CD4-positive, alpha-beta memory T cell (primary cell): Measurements from ENCODE around the gene STAT4. TPM values are rescaled to one million over a fixed set of nuclear protein-coding genes. Genes with fewer than 3 reads are reported as not detected.

ENCODE experiments used
- CTCF ChIA-PET: fragments of 350-600 bp; sonication (Branson Sonifier 250); formaldehyde crosslinking; loops from one replicate; lab custom pipeline; 2021; ENCODE audit warnings: inconsistent platforms; ENCODE audit not compliant: partially characterized antibody; lab: Charles Lee
- POLR2A ChIA-PET: fragments of 350-600 bp; sonication (Branson Sonifier 250); formaldehyde crosslinking; loops from one replicate; lab custom pipeline; 2021; ENCODE audit not compliant: partially characterized antibody; lab: Charles Lee
- DNase-seq, 5 donors: peaks; one replicate each; pipeline versions ENCODE4 v3.0.0 to v3.0.0-alpha.2; 2020 to 2022; ENCODE audit warnings: mixed read lengths in 1 of 5
- H3K27ac ChIP-seq: one replicate; pipeline ENCODE4 v1.7.0; 2013; ENCODE audit warnings: low read depth, low read length
- H3K27me3 ChIP-seq: 2 replicates; pipeline ENCODE4 v1.7.0; 2013; ENCODE audit warnings: mild to moderate bottlenecking, low read length, moderate library complexity; ENCODE audit not compliant: insufficient read depth
- H3K36me3 ChIP-seq: 2 replicates; pipeline ENCODE4 v1.7.0; 2013; ENCODE audit warnings: mild to moderate bottlenecking, low read length, moderate library complexity; ENCODE audit not compliant: insufficient read depth
- H3K4me1 ChIP-seq: 2 replicates; pipeline ENCODE4 v1.7.0; 2013; ENCODE audit warnings: mild to moderate bottlenecking, low read length, moderate library complexity; ENCODE audit not compliant: insufficient read depth
- H3K4me3 ChIP-seq, 2 donors: one replicate each; pipeline ENCODE4 v1.7.0; 2013; ENCODE audit warnings: low read length in 2 of 2, mild to moderate bottlenecking in 1 of 2
- H3K9me3 ChIP-seq, 2 donors: one replicate each; pipeline ENCODE4 v1.7.0; 2013; ENCODE audit warnings: low read length in 2 of 2, control low read depth in 1 of 2; ENCODE audit not compliant: control insufficient read depth in 1 of 2
- H3K27ac Mint-ChIP-seq, 7 donors: one replicate each; pipeline ENCODE4 v1.8.0; 2020 to 2021; ENCODE audit warnings: mixed read lengths in 7 of 7, mild to moderate bottlenecking in 6 of 7, inconsistent platforms in 3 of 7, moderate library complexity in 3 of 7
- H3K27me3 Mint-ChIP-seq, 2 donors: one replicate each; pipeline ENCODE4 v1.8.0; 2020 to 2021; ENCODE audit warnings: mixed read lengths in 2 of 2
- H3K36me3 Mint-ChIP-seq, 2 donors: one replicate each; pipeline ENCODE4 v1.8.0; 2020 to 2021; ENCODE audit warnings: mixed read lengths in 2 of 2, inconsistent platforms in 1 of 2, mild to moderate bottlenecking in 1 of 2
- H3K4me1 Mint-ChIP-seq, 4 donors: one replicate each; pipeline ENCODE4 v1.8.0; 2020 to 2021; ENCODE audit warnings: mixed read lengths in 4 of 4, mild to moderate bottlenecking in 1 of 4
- H3K4me3 Mint-ChIP-seq, 8 donors: one replicate each; pipeline ENCODE4 v1.8.0; 2020 to 2021; ENCODE audit warnings: mixed read lengths in 8 of 8, mild to moderate bottlenecking in 7 of 8, moderate library complexity in 6 of 8, inconsistent platforms in 3 of 8
- H3K9me3 Mint-ChIP-seq, 8 donors: one replicate each; pipeline ENCODE4 v1.8.0; 2020 to 2021; ENCODE audit warnings: mixed read lengths in 8 of 8, mild to moderate bottlenecking in 5 of 8, inconsistent platforms in 3 of 8, moderate library complexity in 1 of 8
- intact Hi-C: fragments of 100-400 bp; cut with micrococcal nuclease; formaldehyde crosslinking; loops from one replicate; pipeline ENCODE4 v1.15.1; 2023
- polyA plus RNA-seq, 2 donors: library from polyadenylated mRNA; unstranded; fragments of 300-500 nt; fragmentation: Illumina TruSeq; gene quantifications; one replicate each; pipeline ENCODE4 v1.2.3, GENCODE V29; 2021
- total RNA-seq, 2 experiments: library from RNA; stranded (reverse); gene quantifications; one replicate each; pipeline ENCODE4 v1.2.3, GENCODE V29; 2021

STAT4 gene
- total and polyA plus RNA-seq, 4 experiments from 2014 or later = 69.7 to 119 (median 95.3) TPM

- peak; percentile 43 to 62 (median 59) for DNase-seq
- peaks cover 79% of the 10 kb centered on the region for H3K4me1 ChIP-seq
- no peaks in the 10 kb centered on the region for H3K9me3 ChIP-seq
- POLR2A ChIA-PET = interaction anchor here (0.8 to 8.3 kb wide), 15 partner anchors 9 to 615 kb away, joined by 3 to 91 read pairs (median 4); partner anchors contain the start of gene STAT4
- intact Hi-C loops = loop anchor here (10.0 kb wide), 1 partner anchor 53 kb away; no protein-coding TSS in a partner anchor
- Mint-ChIP-seq H3K27me3 (no peaks in the 10 kb centered on the region), H3K27ac (peak overlapping the region; percentile 86 to 99 (median 96)), H3K36me3 (peaks cover 39 to 49% of the 10 kb centered on the region in 2 donors), H3K4me3 (peak overlapping the region in 7 of 8 donors; percentile 14 to 84 (median 54)), H3K4me1 (peaks cover 53 to 72% (median 61%) of the 10 kb centered on the region in 4 donors), H3K9me3 (no peaks in the 10 kb centered on the region)
- no peak overlapping the region for H3K4me3 ChIP-seq
- H3K27me3 ChIP-seq = no peaks in the 10 kb centered on the region
- H3K36me3 ChIP-seq = peaks cover 4% of the 10 kb centered on the region
- peak overlapping the region; percentile 45 for H3K27ac ChIP-seq
- CTCF ChIA-PET = interaction anchor here (0.9 to 7.1 kb wide), 12 partner anchors 9 to 98 kb away, joined by 3 to 98 read pairs (median 6); partner anchors contain the start of gene STAT4
These were observed 89.3 kb downstream of the STAT4 start for GRCh38 chr2:191061381-191061980.

DNA sequence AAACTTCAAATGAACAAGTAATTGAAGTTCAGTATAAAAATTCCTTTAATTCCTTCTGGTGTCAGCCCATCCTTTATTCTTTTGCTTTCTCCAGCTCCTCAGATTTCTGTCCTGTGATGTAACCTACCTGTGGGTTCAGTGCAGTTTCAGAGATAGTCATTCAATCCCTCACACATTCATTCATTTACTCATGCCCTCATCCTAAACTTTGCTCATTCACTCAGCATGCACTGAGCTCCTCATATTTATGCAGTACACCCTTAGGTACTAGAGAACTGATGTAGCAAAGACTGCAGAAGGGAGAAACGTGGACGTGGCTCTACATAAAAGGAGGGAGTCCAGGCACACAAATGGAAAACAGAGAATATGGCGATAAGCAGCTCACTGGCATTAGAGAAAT lies 91.5 kb downstream of the STAT4 start:
- Histone ChIP-seq H3K36me3 (peaks cover 4% of the 10 kb centered on the region), H3K27me3 (no peaks in the 10 kb centered on the region), H3K9me3 (no peaks in the 10 kb centered on the region), H3K27ac (no peak overlapping the region), H3K4me3 (no peak overlapping the region), H3K4me1 (peaks cover 68% of the 10 kb centered on the region)
- DNase-seq = no peak
- peak overlapping the region; percentile 6 to 88 (median 69) for H3K27ac Mint-ChIP-seq
- peaks cover 49 to 70% (median 62%) of the 10 kb centered on the region in 4 donors for H3K4me1 Mint-ChIP-seq
- intact Hi-C loops = no loop called here
- H3K36me3 Mint-ChIP-seq = peaks cover 34 to 47% of the 10 kb centered on the region in 2 donors
- ChIA-PET CTCF (interaction anchor here (1.0 to 13.9 kb wide), 3 partner anchors 9 to 102 kb away, joined by 3 to 567 read pairs (median 3); no protein-coding TSS in a partner anchor), POLR2A (interaction anchor here (1.0 to 3.0 kb wide), 3 partner anchors 55 to 147 kb away, joined by 3 to 16 read pairs (median 5); partner anchors contain the start of gene STAT4)
- no peaks in the 10 kb centered on the region for H3K27me3 Mint-ChIP-seq
- H3K4me3 Mint-ChIP-seq = peak overlapping the region in 2 of 8 donors; percentile 1 to 6
- H3K9me3 Mint-ChIP-seq = no peaks in the 10 kb centered on the region

DNA sequence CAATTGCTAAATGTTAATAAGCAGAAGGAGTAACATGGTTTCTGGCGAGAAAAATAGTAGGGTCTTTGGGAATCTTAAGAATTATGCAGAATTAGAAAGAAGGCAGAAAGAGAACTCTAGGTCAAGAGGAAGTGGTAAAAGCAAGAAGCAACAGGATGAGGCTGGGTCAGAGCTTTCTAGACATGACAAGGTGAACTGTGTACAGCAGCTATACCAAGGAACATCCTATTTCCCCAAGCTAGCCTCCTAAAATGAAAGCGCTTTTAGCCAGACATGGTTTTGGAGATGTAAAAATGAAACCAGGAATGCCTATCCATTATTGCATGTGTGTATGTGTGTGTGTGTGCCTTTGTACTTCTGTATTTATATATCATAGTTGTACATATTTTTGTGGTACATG lies 94.6 kb downstream of the STAT4 start:
- no peak overlapping the region for H3K4me3 ChIP-seq
- POLR2A ChIA-PET = interaction anchor here (0.7 to 5.2 kb wide), 7 partner anchors 9 to 99 kb away, joined by 3 to 24 read pairs (median 3); no protein-coding TSS in a partner anchor
- Mint-ChIP-seq H3K9me3 (no peaks in the 10 kb centered on the region), H3K4me3 (peak overlapping the region in 6 of 8 donors; percentile 45 to 77 (median 71)), H3K4me1 (peaks cover 29 to 42% (median 39%) of the 10 kb centered on the region in 4 donors), H3K27me3 (no peaks in the 10 kb centered on the region), H3K36me3 (peaks cover 16 to 29% of the 10 kb centered on the region in 2 donors), H3K27ac (peak overlapping the region; percentile 57 to 86 (median 77))
- H3K27ac ChIP-seq = peak overlapping the region; percentile 8
- CTCF ChIA-PET = interaction anchor here (0.9 to 13.9 kb wide), 3 partner anchors 93 to 99 kb away, joined by 3 to 567 read pairs (median 4); partner anchors contain the start of gene STAT4
- no peaks in the 10 kb centered on the region for H3K27me3 ChIP-seq
- peak in 4 of 5 donors; percentile 26 to 41 (median 30) for DNase-seq
- intact Hi-C loops = no loop called here
- H3K4me1 ChIP-seq = peaks cover 50% of the 10 kb centered on the region
- no peaks in the 10 kb centered on the region for H3K9me3 ChIP-seq
- H3K36me3 ChIP-seq = peaks cover 4% of the 10 kb centered on the region

GRCh38 chr2:191053256-191053655 lies 97.5 kb downstream of the STAT4 start:
- no peak for DNase-seq
- no peak overlapping the region for H3K27ac ChIP-seq
- no peak overlapping the region for H3K4me3 ChIP-seq
- peaks cover 37% of the 10 kb centered on the region for H3K4me1 ChIP-seq
- ChIA-PET CTCF (interaction anchor here (0.9 to 13.9 kb wide), 29 partner anchors 10 to 514 kb away, joined by 3 to 567 read pairs (median 8); partner anchors contain the start of gene STAT4), POLR2A (interaction anchor here (1.4 to 7.0 kb wide), 9 partner anchors 9 to 153 kb away, joined by 4 to 70 read pairs (median 15); partner anchors contain the start of genes STAT1 and STAT4)
- no peaks in the 10 kb centered on the region for H3K36me3 ChIP-seq
- no peaks in the 10 kb centered on the region for H3K27me3 Mint-ChIP-seq
- intact Hi-C loops = loop anchor here (5.0 kb wide), 2 partner anchors 249 to 624 kb away; partner anchors contain the start of gene NABP1
- no peaks in the 10 kb centered on the region for H3K9me3 ChIP-seq
- peaks cover 18 to 27% (median 22%) of the 10 kb centered on the region in 4 donors for H3K4me1 Mint-ChIP-seq
- H3K36me3 Mint-ChIP-seq = peaks cover 1 to 21% of the 10 kb centered on the region in 2 donors
- no peaks in the 10 kb centered on the region for H3K27me3 ChIP-seq
- peak overlapping the region in 3 of 7 donors; percentile 11 to 67 (median 52) for H3K27ac Mint-ChIP-seq
- H3K9me3 Mint-ChIP-seq = no peaks in the 10 kb centered on the region
- H3K4me3 Mint-ChIP-seq = no peak overlapping the region

- H3K27ac ChIP-seq = no peak overlapping the region
- Mint-ChIP-seq H3K4me3 (no peak overlapping the region), H3K27ac (no peak overlapping the region), H3K9me3 (no peaks in the 10 kb centered on the region), H3K27me3 (no peaks in the 10 kb centered on the region), H3K36me3 (peaks cover 8 to 24% of the 10 kb centered on the region in 2 donors), H3K4me1 (peaks cover 15 to 23% (median 20%) of the 10 kb centered on the region in 4 donors)
- H3K27me3 ChIP-seq = no peaks in the 10 kb centered on the region
- intact Hi-C loops = loop anchor here (1.0 to 5.0 kb wide), 5 partner anchors 99 to 625 kb away; partner anchors contain the start of gene NABP1
- H3K4me1 ChIP-seq = peaks cover 28% of the 10 kb centered on the region
- no peaks in the 10 kb centered on the region for H3K9me3 ChIP-seq
- DNase-seq = peak in 4 of 5 donors; percentile 52 to 66 (median 62)
- no peaks in the 10 kb centered on the region for H3K36me3 ChIP-seq
- no peak overlapping the region for H3K4me3 ChIP-seq
- ChIA-PET CTCF (interaction anchor here (0.6 to 13.9 kb wide), 49 partner anchors 8 to 1110 kb away, joined by 3 to 567 read pairs (median 5); partner anchors contain the start of gene STAT4), POLR2A (interaction anchor here (0.6 to 7.0 kb wide), 15 partner anchors 10 to 154 kb away, joined by 3 to 70 read pairs (median 9); partner anchors contain the start of genes STAT1 and STAT4)
These were observed 98.7 kb downstream of the STAT4 start for GRCh38 chr2:191051825-191052778.

DNA sequence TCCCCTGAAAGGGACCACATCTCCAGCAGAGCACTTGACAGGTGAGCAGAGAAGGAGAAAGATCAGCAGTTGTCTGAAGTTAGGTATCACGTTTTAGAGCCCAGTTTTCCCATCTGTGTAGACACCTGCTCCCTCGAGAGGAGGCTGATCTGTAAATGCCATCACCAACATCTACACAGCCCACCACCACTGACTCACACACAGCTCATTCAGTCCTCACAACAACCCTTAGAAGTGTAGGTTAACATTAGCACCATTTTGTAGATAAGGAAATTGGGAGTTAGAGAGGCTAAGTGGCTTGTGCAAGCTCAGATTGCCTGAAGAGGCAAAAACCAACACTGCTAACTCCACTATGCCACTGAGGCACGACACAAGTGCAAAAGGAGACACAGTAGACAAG lies 99.6 kb downstream of the STAT4 start:
- intact Hi-C loops = loop anchor here (5.0 kb wide), 2 partner anchors 251 to 626 kb away; partner anchors contain the start of gene NABP1
- H3K27ac ChIP-seq = no peak overlapping the region
- peaks cover 19% of the 10 kb centered on the region for H3K4me1 ChIP-seq
- ChIA-PET POLR2A (interaction anchor here (1.3 to 7.0 kb wide), 12 partner anchors 10 to 109 kb away, joined by 3 to 70 read pairs (median 8); partner anchors contain the start of genes STAT1 and STAT4), CTCF (interaction anchor here (0.8 to 13.9 kb wide), 25 partner anchors 7 to 637 kb away, joined by 3 to 567 read pairs (median 8); partner anchors contain the start of gene STAT4)
- Mint-ChIP-seq H3K4me3 (no peak overlapping the region), H3K36me3 (peaks cover 10 to 30% of the 10 kb centered on the region in 2 donors), H3K27ac (peak overlapping the region in 1 of 7 donors; percentile 14), H3K4me1 (peaks cover 10 to 18% (median 16%) of the 10 kb centered on the region in 4 donors), H3K9me3 (no peaks in the 10 kb centered on the region), H3K27me3 (no peaks in the 10 kb centered on the region)
- H3K4me3 ChIP-seq = no peak overlapping the region
- H3K9me3 ChIP-seq = no peaks in the 10 kb centered on the region
- no peaks in the 10 kb centered on the region for H3K36me3 ChIP-seq
- DNase-seq = no peak
- H3K27me3 ChIP-seq = no peaks in the 10 kb centered on the region
